ENCODE measurements around the gene HDAC4.

Gene HDAC4

GRCh38 chr2:239246723-239247122 lies 154.1 kb downstream of the HDAC4 start:
- no peak for DNase-seq

- DNase-seq, result no peak
Measured at GRCh38 chr2:239245872-239246721, 154.7 kb downstream of the HDAC4 start.

- no peak for DNase-seq
Measured at GRCh38 chr2:239245107-239245506, 155.7 kb downstream of the HDAC4 start.

- no peak for DNase-seq
Measured at GRCh38 chr2:239244625-239245024, 156.2 kb downstream of the HDAC4 start.

GRCh38 chr2:239241431-239241960 lies 159.3 kb downstream of the HDAC4 start:
- DNase-seq, result no peak

GRCh38 chr2:239240414-239240881 lies 160.4 kb downstream of the HDAC4 start:
- DNase-seq, result no peak

GRCh38 chr2:239239607-239240413 lies 161.0 kb downstream of the HDAC4 start:
- DNase-seq, result no peak

- no peak for DNase-seq
Measured at GRCh38 chr2:239238839-239239606, 161.8 kb downstream of the HDAC4 start.

GRCh38 chr2:239238381-239238780 lies 162.4 kb downstream of the HDAC4 start:
- no peak for DNase-seq

- no peak for DNase-seq
Measured at GRCh38 chr2:239236808-239237205, 164.0 kb downstream of the HDAC4 start.

- no peak for DNase-seq
Measured at GRCh38 chr2:239236043-239236807, 164.6 kb downstream of the HDAC4 start.

- DNase-seq, result no peak
Measured at GRCh38 chr2:239235311-239235710, 165.5 kb downstream of the HDAC4 start.

GRCh38 chr2:239234191-239235175 lies 166.3 kb downstream of the HDAC4 start:
- DNase-seq, result no peak

- DNase-seq, result no peak
Measured at GRCh38 chr2:239233576-239233975, 167.2 kb downstream of the HDAC4 start.

GRCh38 chr2:239232195-239232578 lies 168.6 kb downstream of the HDAC4 start:
- DNase-seq, result no peak

GRCh38 chr2:239231231-239232194 lies 169.3 kb downstream of the HDAC4 start:
- no peak for DNase-seq

- DNase-seq, result no peak
Measured at GRCh38 chr2:239230318-239231052, 170.3 kb downstream of the HDAC4 start.

- DNase-seq, result no peak
Measured at GRCh38 chr2:239229545-239230279, 171.1 kb downstream of the HDAC4 start.
